H1 (cell line): Measurements from ENCODE around the gene P2RY14. TPM values are rescaled to one million over a fixed set of nuclear protein-coding genes. Genes with fewer than 3 reads are reported as not detected.

Source experiments
- CTCF ChIA-PET: fragments of 300-600 bp; sonication (Branson Sonifier 250); formaldehyde crosslinking; loops from one replicate; lab custom pipeline; 2021; ENCODE audit not compliant: partially characterized antibody; lab: Charles Lee
- POLR2A ChIA-PET: fragments of 300-600 bp; sonication (Branson Sonifier 250); formaldehyde crosslinking; loops from one replicate; lab custom pipeline; 2021; ENCODE audit warnings: inconsistent platforms; ENCODE audit not compliant: partially characterized antibody; lab: Charles Lee
- DNase-seq, 2 experiments: peaks; one replicate each; pipeline versions ENCODE4 v3.0.0 to v3.0.0-alpha.2; 2010 to 2022; ENCODE audit warnings: low spot score in 2 of 2, low read depth in 1 of 2, mixed read lengths in 1 of 2
- FAIRE-seq: peaks from 2 replicates; lab custom pipeline; 2011; peaks lifted over from hg19 to GRCh38; lab: Jason Lieb, UNC
- H2AFZ ChIP-seq: 2 replicates; pipeline ENCODE4 v1.8.1; 2012; ENCODE audit warnings: low read length, inconsistent platforms
- H2AK5ac ChIP-seq: 2 replicates; pipeline ENCODE4 v1.6.1; 2013; ENCODE audit warnings: low read depth, low read length
- H2BK120ac ChIP-seq: replicated peaks from 2 replicates; pipeline ENCODE3; 2013; ENCODE audit warnings: low read depth, low read length, inconsistent platforms
- H2BK12ac ChIP-seq: 2 replicates; pipeline ENCODE4 v1.6.1; 2013; ENCODE audit warnings: low read depth, low read length
- H2BK15ac ChIP-seq: 2 replicates; pipeline ENCODE4 v1.6.1; 2013; ENCODE audit warnings: low read length
- H2BK20ac ChIP-seq: 2 replicates; pipeline ENCODE4 v1.6.1; 2013; ENCODE audit warnings: low read length
- H2BK5ac ChIP-seq: 2 replicates; pipeline ENCODE4 v1.6.1; 2013; ENCODE audit warnings: low read depth, low read length
- H3K14ac ChIP-seq: 2 replicates; pipeline ENCODE4 v1.6.1; 2013; ENCODE audit warnings: inconsistent platforms; ENCODE audit not compliant: insufficient read length
- H3K18ac ChIP-seq: 2 replicates; pipeline ENCODE4 v1.6.1; 2013; ENCODE audit warnings: low read length; ENCODE audit errors: extremely low read depth
- H3K23ac ChIP-seq: 2 replicates; pipeline ENCODE4 v1.6.1; 2013; ENCODE audit warnings: inconsistent platforms; ENCODE audit not compliant: insufficient read length
- H3K23me2 ChIP-seq: 2 replicates; pipeline ENCODE4 v1.6.1; 2013; ENCODE audit warnings: low read depth, low read length
- H3K27ac ChIP-seq: 2 replicates; pipeline ENCODE4 v1.6.1; 2011; ENCODE audit warnings: low read depth, low read length, inconsistent platforms
- H3K27me3 ChIP-seq, 4 experiments: replicated peaks in 1 of 4; 1 replicate in 1 of 4; 2 replicates in 3 of 4; pipeline versions ENCODE4 v1.6.1 to v1.8.1; 2011 to 2013; ENCODE audit warnings: low read length in 3 of 4, mild to moderate bottlenecking in 3 of 4, inconsistent platforms in 2 of 4, mixed read lengths in 2 of 4, moderate library complexity in 1 of 4; ENCODE audit not compliant: control insufficient read depth in 3 of 4, insufficient read depth in 3 of 4; ENCODE audit errors: extremely low read depth in 1 of 4
- H3K36me3 ChIP-seq, 4 experiments: 2 replicates each; pipeline versions ENCODE4 v1.6.1 to v1.8.1; 2011 to 2013; ENCODE audit warnings: mild to moderate bottlenecking in 4 of 4, low read length in 3 of 4, moderate library complexity in 2 of 4, control low read depth in 1 of 4, inconsistent platforms in 1 of 4; ENCODE audit not compliant: insufficient read depth in 4 of 4, control insufficient read depth in 2 of 4
- H3K4ac ChIP-seq: replicated peaks from 2 replicates; pipeline ENCODE3; 2013; ENCODE audit warnings: low read length, low read depth, mixed read lengths, inconsistent platforms; ENCODE audit not compliant: insufficient read length
- H3K4me1 ChIP-seq, 4 experiments: replicated peaks in 1 of 4; 1 replicate in 1 of 4; 2 replicates in 3 of 4; pipeline versions ENCODE4 v1.6.1 to v1.8.1; 2011 to 2013; ENCODE audit warnings: low read length in 3 of 4, inconsistent platforms in 2 of 4, mixed read lengths in 1 of 4; ENCODE audit not compliant: insufficient read depth in 4 of 4, control insufficient read depth in 3 of 4
- H3K4me2 ChIP-seq, 2 experiments: 2 replicates each; pipeline versions ENCODE4 v1.6.1 to v1.8.1; 2011 to 2013; ENCODE audit warnings: low read depth in 2 of 2, low read length in 2 of 2, control low read depth in 1 of 2, inconsistent platforms in 1 of 2, mild to moderate bottlenecking in 1 of 2; ENCODE audit not compliant: insufficient read depth in 1 of 2
- H3K4me3 ChIP-seq, 4 experiments: fragments of 200-600, 300-600 bp in 1 of 4; sonication (generic), shearing (Covaris generic), sonication (Bioruptor Twin) in 1 of 4; 2 replicates each; pipeline versions ENCODE4 v1.5.1 to v1.8.1; 2011 to 2016; ENCODE audit warnings: low read length in 4 of 4, low read depth in 3 of 4, control low read depth in 2 of 4, inconsistent platforms in 2 of 4, mild to moderate bottlenecking in 2 of 4, mixed read lengths in 1 of 4, moderate library complexity in 1 of 4; ENCODE audit not compliant: insufficient read depth in 2 of 4; ENCODE audit errors: extremely low read depth in 1 of 4
- H3K56ac ChIP-seq: replicated peaks from 2 replicates; pipeline ENCODE3; 2013; ENCODE audit warnings: low read depth, mild to moderate bottlenecking, mixed read lengths, low read length, inconsistent platforms; ENCODE audit not compliant: insufficient read length
- H3K79me1 ChIP-seq: 2 replicates; pipeline ENCODE4 v1.6.1; 2013; ENCODE audit warnings: low read depth, low read length, control low read depth
- H3K79me2 ChIP-seq, 2 experiments: 2 replicates each; pipeline versions ENCODE4 v1.6.1 to v1.8.1; 2012 to 2013; ENCODE audit warnings: low read length in 2 of 2, mild to moderate bottlenecking in 2 of 2, inconsistent platforms in 1 of 2; ENCODE audit not compliant: insufficient read depth in 2 of 2, control insufficient read depth in 1 of 2
- H3K9ac ChIP-seq, 4 experiments: replicated peaks in 1 of 4; 1 replicate in 1 of 4; 2 replicates in 3 of 4; pipeline versions ENCODE4 v1.6.1 to v1.8.1; 2011 to 2013; ENCODE audit warnings: low read depth in 3 of 4, low read length in 3 of 4, control low read depth in 2 of 4, mild to moderate bottlenecking in 2 of 4, moderate library complexity in 2 of 4, inconsistent platforms in 1 of 4; ENCODE audit errors: extremely low read depth in 1 of 4
- H3K9me3 ChIP-seq, 2 experiments: 2 replicates each; pipeline versions ENCODE4 v1.6.1 to v1.8.1; 2012 to 2013; ENCODE audit warnings: mild to moderate bottlenecking in 2 of 2, moderate library complexity in 2 of 2, control low read depth in 1 of 2, inconsistent platforms in 1 of 2, low read depth in 1 of 2, low read length in 1 of 2, mixed read lengths in 1 of 2; ENCODE audit not compliant: insufficient read depth in 2 of 2
- H4K20me1 ChIP-seq, 2 experiments: replicated peaks in 1 of 2; 2 replicates each; pipeline versions ENCODE3 to v1.8.1; 2011 to 2013; ENCODE audit warnings: inconsistent platforms in 2 of 2, low read length in 2 of 2, mild to moderate bottlenecking in 1 of 2; ENCODE audit not compliant: insufficient read depth in 2 of 2, control insufficient read depth in 1 of 2
- H4K5ac ChIP-seq: 2 replicates; pipeline ENCODE4 v1.6.1; 2013; ENCODE audit warnings: low read length, low read depth, mixed read lengths, inconsistent platforms; ENCODE audit not compliant: insufficient read length
- H4K8ac ChIP-seq: 2 replicates; pipeline ENCODE4 v1.8.0; 2013; ENCODE audit warnings: mild to moderate bottlenecking, moderate library complexity, low read length, inconsistent platforms; ENCODE audit not compliant: insufficient read depth; ENCODE audit errors: extremely low read depth
- H4K91ac ChIP-seq: replicated peaks from 2 replicates; pipeline ENCODE3; 2013; ENCODE audit warnings: low read length, mixed read lengths, inconsistent platforms; ENCODE audit not compliant: insufficient read length
- BCL11A ChIP-seq, 2 experiments: IDR thresholded peaks; one replicate each; pipeline ENCODE4 v1.6.1; 2011; ENCODE audit warnings: low read depth in 2 of 2, low read length in 2 of 2, mild to moderate bottlenecking in 2 of 2
- CTBP2 ChIP-seq: IDR thresholded peaks from 2 replicates; pipeline ENCODE4 v1.7.0; 2011; ENCODE audit warnings: borderline replicate concordance, mild to moderate bottlenecking, moderate library complexity, mixed read lengths, low read length; ENCODE audit not compliant: insufficient read depth, insufficient read length
- EP300 ChIP-seq, 2 experiments: IDR thresholded peaks; 1 replicate in 1 of 2; 2 replicates in 1 of 2; pipeline ENCODE4 v1.6.1; 2011 to 2012; ENCODE audit warnings: low read depth in 2 of 2, low read length in 2 of 2, mild to moderate bottlenecking in 2 of 2, borderline replicate concordance in 1 of 2, inconsistent platforms in 1 of 2, moderate library complexity in 1 of 2
- HDAC2 ChIP-seq, 2 experiments: fragments of 300-600 bp in 1 of 2; sonication (generic) in 1 of 2; IDR thresholded peaks; 2 replicates each; pipeline ENCODE4 v1.6.1; 2011 to 2012; ENCODE audit warnings: low read depth in 2 of 2, low read length in 2 of 2, mild to moderate bottlenecking in 2 of 2, moderate library complexity in 2 of 2, borderline replicate concordance in 1 of 2, inconsistent platforms in 1 of 2
- JUN ChIP-seq: IDR thresholded peaks from 2 replicates; pipeline ENCODE4 v1.6.1; 2011; ENCODE audit warnings: low read depth, mild to moderate bottlenecking, improper control_type of control experiment, low read length
- KDM1A ChIP-seq: fragments of 200-600, 300-600 bp; sonication (generic); IDR thresholded peaks from 2 replicates; pipeline ENCODE4 v1.7.1; 2016; ENCODE audit warnings: mild to moderate bottlenecking, low read length, borderline replicate concordance
- SAP30 ChIP-seq: fragments of 300-600 bp; sonication (generic); IDR thresholded peaks from 2 replicates; pipeline ENCODE4 v1.7.1; 2012; ENCODE audit warnings: low read length, moderate library complexity, mild to moderate bottlenecking, inconsistent platforms; ENCODE audit not compliant: insufficient read depth, insufficient replicate concordance
- SP4 ChIP-seq: IDR thresholded peaks from 2 replicates; pipeline ENCODE4 v1.6.1; 2012; ENCODE audit warnings: low read length, inconsistent platforms
- TAF1 ChIP-seq: IDR thresholded peaks from 2 replicates; pipeline ENCODE4 v1.6.1; 2011; ENCODE audit warnings: mild to moderate bottlenecking, low read depth, low read length
- TEAD4 ChIP-seq: IDR thresholded peaks from 2 replicates; pipeline ENCODE4 v1.6.1; 2012; ENCODE audit warnings: low read depth, low read length, inconsistent platforms, mixed read lengths
- YY1 ChIP-seq: IDR thresholded peaks from 2 replicates; pipeline ENCODE4 v1.6.1; 2011; ENCODE audit warnings: low read depth, mild to moderate bottlenecking, low read length
- WGBS, 2 experiments: shearing (Covaris generic) in 1 of 2; methylation state at CpG; one replicate each; pipeline versions ENCODE4 v1.1.6 to v1.1.7; 2013 to 2015; ENCODE audit warnings: low lambda C conversion rate in 2 of 2, mixed read lengths in 2 of 2, inconsistent platforms in 1 of 2, low coverage in 1 of 2, missing lambda C conversion rate in 1 of 2; ENCODE audit not compliant: insufficient replicate concordance in 2 of 2, insufficient coverage in 1 of 2, insufficient read length in 1 of 2; ENCODE audit errors: extremely low coverage in 1 of 2, missing lambda C conversion rate in 1 of 2; 5-methylcytosine and 5-hydroxymethylcytosine counted together
- polyA plus RNA-seq, 7 experiments: library from polyadenylated mRNA; depleted of rRNA in 3 of 7; stranded (reverse) in 5 of 7; unstranded in 2 of 7; fragments of >200 nt in 5 of 7; fragments of 200-250 nt in 2 of 7; gene quantifications; 1 replicate in 5 of 7; 2 replicates in 1 of 7; 4 replicates in 1 of 7; pipeline versions ENCODE4 v1.2.1 to v1.2.3, GENCODE V29; 2011 to 2013; ENCODE audit warnings: missing spikeins in 2 of 7, mixed read lengths in 2 of 7
- total RNA-seq: library from RNA; stranded (reverse); fragmentation: NEBNext Ultra II Directional; extraction: Animal tissue kit (Norgen Biotek cat#: 25700); gene quantifications from 2 replicates; pipeline ENCODE4 v1.2.1, GENCODE V29; 2021

Gene P2RY14
- total and polyA plus RNA-seq, 2 of the 8 experiments (the other 6 are each of a cell fraction or from before 2014, with no cell fraction given), result not detected

GRCh38 chr3:151168269-151169094 lies 109.9 kb downstream of the P2RY14 start:
- ChIA-PET POLR2A (interaction anchor here (0.6 kb wide), 1 partner anchor 146 kb away, joined by 3 read pairs; no protein-coding TSS in a partner anchor), CTCF (interaction anchor here (0.5 to 6.8 kb wide), 57 partner anchors 8 to 1314 kb away, joined by 3 to 32 read pairs (median 3); partner anchors contain the start of gene P2RY14)
- H4K8ac ChIP-seq, result no peak overlapping the region
- no peak overlapping the region for H2AK5ac ChIP-seq
- H3K14ac ChIP-seq, result no peak overlapping the region
- no peak overlapping the region for H3K9ac ChIP-seq
- H3K56ac ChIP-seq, result no peak overlapping the region
- no peak overlapping the region for H3K18ac ChIP-seq
- no peak overlapping the region for H3K27ac ChIP-seq
- no peak overlapping the region for H2BK120ac ChIP-seq
- H3K4me2 ChIP-seq, result no peak overlapping the region
- H4K5ac ChIP-seq, result no peak overlapping the region
- H3K27me3 ChIP-seq, result no peaks in the 10 kb centered on the region
- no peaks in the 10 kb centered on the region for H3K23me2 ChIP-seq
- no peak overlapping the region for H2AFZ ChIP-seq
- WGBS, 2 experiments, result 22 to 100% methylated on average over 1 to 7 of the region's 7 CpGs
- peaks cover 0 to 6% (median 0%) of the 10 kb centered on the region in 4 experiments; a peak in 2 of 7 replicates for H3K4me1 ChIP-seq
- no peak overlapping the region for H2BK20ac ChIP-seq
- peak; percentile 78 for FAIRE-seq
- peaks cover 0 to 2% of the 10 kb centered on the region in 2 experiments for H4K20me1 ChIP-seq
- no peak overlapping the region for H3K4ac ChIP-seq
- no peak overlapping the region for H3K23ac ChIP-seq
- no peak overlapping the region for H4K91ac ChIP-seq
- no peaks in the 10 kb centered on the region for H3K79me2 ChIP-seq
- no peak overlapping the region for H2BK5ac ChIP-seq
- H3K36me3 ChIP-seq, result peaks cover 0 to 2% (median 2%) of the 10 kb centered on the region in 4 experiments; a peak in 4 of 8 replicates
- H2BK15ac ChIP-seq, result no peak overlapping the region
- no peak overlapping the region for H3K4me3 ChIP-seq
- H3K9me3 ChIP-seq, result no peaks in the 10 kb centered on the region
- peak; percentile 34 to 81 for DNase-seq
- H2BK12ac ChIP-seq, result no peak overlapping the region
- H3K79me1 ChIP-seq, result no peaks in the 10 kb centered on the region; the same call in 1 of the 2 replicates
- no peak for TF ChIP-seq CTBP2
- TF ChIP-seq SAP30, result no peak
- no peak for TF ChIP-seq BCL11A (IDR thresholded peaks at IDR 0.05; ENCODE audit: low read depth in 2 of 2, low read length in 2 of 2)
- TF ChIP-seq JUN, result no peak
- TF ChIP-seq SP4, result no peak
- TF ChIP-seq KDM1A, result no peak
- no peak for TF ChIP-seq TAF1
- TF ChIP-seq HDAC2 (IDR thresholded peaks at IDR 0.05; ENCODE audit: borderline replicate concordance in 1 of 2, low read depth in 2 of 2, low read length in 2 of 2), result no peak
- no peak for TF ChIP-seq EP300 (IDR thresholded peaks at IDR 0.05; ENCODE audit: borderline replicate concordance in 1 of 2, low read depth in 2 of 2, low read length in 2 of 2)
- 0 out of 2 replicates have a peak, but pooled peaks have one; percentile 27 for TF ChIP-seq YY1
- TF ChIP-seq TEAD4, result no peak
